TTC549 (cell line): ENCODE data around the gene POLG2.
"Not testable (repeated sequence)": the region's sequence is repeated elsewhere in the genome, so short reads cannot be mapped to it uniquely, and the experiment has no call there.

Experiments used
- FAIRE-seq: peaks from 2 replicates; lab custom pipeline; 2012; peaks lifted over from hg19 to GRCh38; lab: Jason Lieb, UNC

Gene POLG2

GRCh38 chr17:64505340-64506200 lies 8.7 kb upstream of the POLG2 start:
- FAIRE-seq: no peak

- no peak for FAIRE-seq
Observed at GRCh38 chr17:64504769-64505339, 8.0 kb upstream of the POLG2 start.

GRCh38 chr17:64503821-64504768 lies 7.2 kb upstream of the POLG2 start:
- FAIRE-seq: no peak

GRCh38 chr17:64503341-64503740 lies 6.5 kb upstream of the POLG2 start:
- no peak for FAIRE-seq

- FAIRE-seq: no peak
Observed at GRCh38 chr17:64502809-64503208, 6.0 kb upstream of the POLG2 start.

GRCh38 chr17:64502021-64502420 lies 5.2 kb upstream of the POLG2 start:
- FAIRE-seq: no peak

GRCh38 chr17:64500862-64501765 lies 4.3 kb upstream of the POLG2 start:
- no peak for FAIRE-seq

GRCh38 chr17:64500487-64500859 lies 3.6 kb upstream of the POLG2 start:
- no peak for FAIRE-seq

GRCh38 chr17:64499805-64500486 lies 3.1 kb upstream of the POLG2 start:
- no peak for FAIRE-seq

GRCh38 chr17:64498308-64499203 lies 1.7 kb upstream of the POLG2 start:
- no peak for FAIRE-seq

GRCh38 chr17:64497565-64498035 lies 746 bp upstream of the POLG2 start:
- no peak for FAIRE-seq

- FAIRE-seq: no peak
Observed at GRCh38 chr17:64496348-64496785, 487 bp downstream of the POLG2 start.

- not testable (repeated sequence) for FAIRE-seq
Observed at GRCh38 chr17:64495300-64495699, 1.6 kb downstream of the POLG2 start.

- no peak for FAIRE-seq
Observed at GRCh38 chr17:64494121-64494520, 2.7 kb downstream of the POLG2 start.

- no peak for FAIRE-seq
Observed at GRCh38 chr17:64492481-64493109, 4.3 kb downstream of the POLG2 start.

- FAIRE-seq: no peak
Observed at GRCh38 chr17:64491994-64492393, 4.9 kb downstream of the POLG2 start.

GRCh38 chr17:64491034-64491860 lies 5.6 kb downstream of the POLG2 start:
- FAIRE-seq: no peak

GRCh38 chr17:64488301-64488700 lies 8.6 kb downstream of the POLG2 start:
- no peak for FAIRE-seq
